Stimulated activated CD8-positive, alpha-beta memory T cell treated with anti-CD3 and anti-CD28 coated beads, Interleukin-4, amount 100 ng/mL, for 1 hour (primary cell): ENCODE measurements around the gene TRIM50.
"Not testable (repeated sequence)": the region's sequence is repeated elsewhere in the genome, so short reads cannot be mapped to it uniquely, and the experiment has no call there.

Experiments
- DNase-seq, 2 donors: peaks; one replicate each; pipeline ENCODE4 v3.0.0-alpha.2; 2020; ENCODE audit warnings: low read depth in 2 of 2, low spot score in 1 of 2

TRIM50 gene

DNA sequence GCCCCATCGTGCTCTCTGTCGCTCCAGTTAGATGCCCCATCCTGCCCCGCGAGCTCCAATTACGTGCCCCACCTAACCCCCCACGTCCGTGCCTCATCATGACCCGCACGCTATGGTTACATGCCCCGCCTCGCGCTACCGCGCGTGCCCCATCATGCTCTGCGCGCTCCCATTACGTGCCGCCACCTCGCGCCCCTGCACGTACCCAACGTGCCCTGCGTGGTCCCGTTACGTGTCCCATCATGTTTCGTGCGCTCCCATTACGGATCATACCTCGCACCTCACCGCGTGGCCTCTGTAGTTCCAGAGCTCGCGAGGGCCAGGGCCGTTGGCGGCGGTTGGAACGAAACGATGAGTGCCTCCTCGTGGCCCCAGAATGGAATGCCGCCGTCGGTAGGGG, at the start of gene TRIM50, which contains the start of gene FKBP6:
TRIM50 (minus strand) TSS at position 161 of the 400 bp plus-strand sequence. CDS start 3,295 bp downstream, outside the sequence.
FKBP6 (plus strand) TSS at position 240 of the 400 bp plus-strand sequence. CDS start 268 bp downstream, outside the sequence.
- not testable (repeated sequence) for DNase-seq

GRCh38 chr7:73376671-73377412, 49.0 kb upstream of the TRIM50 start:
- no peak for DNase-seq

- not testable (repeated sequence) for DNase-seq
Measured at GRCh38 chr7:73376262-73376661, 48.4 kb upstream of the TRIM50 start.

DNA sequence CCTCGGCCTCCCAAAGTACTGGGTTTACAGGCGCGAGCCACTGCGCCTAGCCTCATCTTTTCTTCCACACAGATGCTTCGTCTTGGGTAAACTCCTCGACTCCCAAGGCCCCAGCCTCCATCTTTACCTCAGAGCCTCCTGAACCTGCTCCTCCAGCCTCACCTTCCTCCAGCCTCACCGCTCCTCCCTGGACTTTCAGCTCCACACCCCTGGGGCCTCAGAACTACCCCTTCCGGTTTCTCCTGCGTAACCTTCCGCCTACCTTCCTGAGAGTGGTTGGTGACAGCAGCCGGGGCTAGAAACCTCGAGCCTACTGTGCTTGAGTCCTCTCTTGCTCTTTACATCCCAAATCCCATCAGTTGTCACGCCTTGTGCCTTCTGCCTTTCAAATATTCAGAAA, 45.9 kb upstream of the TRIM50 start:
- DNase-seq = no peak

GRCh38 chr7:73369622-73370021, 41.7 kb upstream of the TRIM50 start:
- no peak for DNase-seq

DNA sequence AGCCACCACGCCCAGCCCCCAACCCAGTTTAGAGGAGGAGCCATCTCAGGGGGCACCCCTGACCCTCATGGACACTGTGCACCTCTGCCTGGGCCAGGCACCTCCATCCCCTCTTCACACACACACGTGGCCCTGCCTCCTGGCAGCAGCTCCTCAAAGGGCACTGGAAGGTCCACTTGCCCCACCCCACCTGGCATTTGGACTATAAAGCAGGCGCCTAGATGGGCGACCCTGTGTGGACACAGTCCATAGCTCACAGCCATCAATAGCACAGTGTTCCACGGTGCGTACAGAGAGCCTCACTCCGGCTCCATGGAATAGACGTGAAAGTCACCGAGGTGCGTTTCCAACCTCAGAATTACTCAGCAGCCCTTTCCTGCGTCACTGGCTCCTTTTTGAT, 41.1 kb upstream of the TRIM50 start:
- DNase-seq = no peak

DNA sequence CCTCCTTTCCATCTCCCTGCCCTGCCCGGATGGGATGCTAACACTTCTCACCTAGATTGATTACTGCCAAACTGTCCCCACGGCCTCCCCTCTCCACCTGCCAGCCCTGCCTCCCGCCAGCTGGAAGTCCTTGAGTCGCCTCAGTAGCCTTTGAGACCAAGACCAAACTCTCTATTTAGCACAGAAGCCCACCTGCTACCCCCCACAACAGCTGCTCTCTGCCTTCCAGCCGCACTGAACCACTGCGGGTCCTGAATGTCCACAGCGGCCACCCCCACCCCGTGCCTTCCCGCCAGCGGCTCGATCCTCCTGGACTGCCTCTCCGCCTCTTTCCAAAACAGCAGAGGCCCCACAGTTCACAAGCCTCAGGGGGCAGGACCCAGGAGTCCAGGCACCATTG, 39.1 kb upstream of the TRIM50 start:
- DNase-seq = no peak

DNA sequence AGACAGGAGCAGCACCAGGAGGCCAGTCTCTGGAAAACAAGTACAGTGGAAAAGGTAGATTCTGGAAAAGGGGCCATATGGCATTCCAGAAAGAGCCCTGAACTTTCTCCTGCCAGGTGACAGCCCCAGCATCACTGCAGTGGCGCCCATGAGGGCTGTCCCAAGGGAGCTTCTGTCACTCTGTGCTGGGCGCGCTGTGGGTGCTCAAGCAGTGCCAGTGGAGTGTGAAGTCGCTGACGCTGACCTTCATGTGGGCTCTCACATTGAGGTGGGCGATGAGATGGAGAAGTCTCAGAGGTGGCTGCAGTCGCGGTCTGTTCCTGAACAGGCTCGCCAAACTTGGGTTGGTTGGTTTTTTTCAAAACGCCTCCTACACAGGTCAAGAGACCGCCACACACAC, 38.2 kb upstream of the TRIM50 start:
- no peak for DNase-seq

- no peak for DNase-seq
Measured at GRCh38 chr7:73364006-73364728, 36.3 kb upstream of the TRIM50 start.

DNA sequence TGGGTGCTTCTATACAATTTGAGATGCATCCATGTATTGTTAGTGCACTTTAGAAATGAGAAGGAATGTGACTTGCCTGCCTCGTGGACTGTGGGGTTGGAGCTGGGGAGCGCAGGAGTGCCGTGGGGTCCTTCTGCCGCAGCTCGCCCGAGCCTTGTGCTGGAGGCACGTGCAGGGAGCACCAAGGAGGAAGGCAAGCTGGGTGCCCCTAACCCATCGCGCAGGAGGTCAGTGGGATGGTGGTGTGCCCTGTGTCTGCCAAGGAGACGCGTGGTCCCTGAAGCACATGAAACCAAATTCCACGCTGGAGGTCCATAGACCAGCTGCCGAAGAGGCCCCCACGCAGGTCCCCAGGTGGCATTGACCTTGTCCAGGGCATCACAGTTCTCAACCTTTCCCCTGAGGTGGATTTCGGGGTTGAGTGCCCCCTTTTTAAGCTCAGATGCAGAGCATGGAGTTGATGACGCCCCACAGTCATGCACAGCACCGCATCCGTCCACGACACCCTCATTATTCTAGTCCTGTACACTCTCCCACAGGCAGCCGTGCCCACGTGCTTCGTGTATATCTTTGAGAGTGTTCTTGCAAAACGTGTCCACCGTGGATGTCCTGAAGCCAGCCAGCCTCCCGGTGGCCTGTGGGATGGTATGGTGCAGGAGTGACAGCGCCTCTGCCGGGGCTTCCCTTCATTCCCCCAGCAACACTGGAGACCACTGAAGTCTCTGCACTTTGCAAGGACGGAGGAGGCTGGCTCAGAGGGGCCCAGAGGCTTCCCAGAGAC, 35.5 kb upstream of the TRIM50 start:
- no peak for DNase-seq

DNA sequence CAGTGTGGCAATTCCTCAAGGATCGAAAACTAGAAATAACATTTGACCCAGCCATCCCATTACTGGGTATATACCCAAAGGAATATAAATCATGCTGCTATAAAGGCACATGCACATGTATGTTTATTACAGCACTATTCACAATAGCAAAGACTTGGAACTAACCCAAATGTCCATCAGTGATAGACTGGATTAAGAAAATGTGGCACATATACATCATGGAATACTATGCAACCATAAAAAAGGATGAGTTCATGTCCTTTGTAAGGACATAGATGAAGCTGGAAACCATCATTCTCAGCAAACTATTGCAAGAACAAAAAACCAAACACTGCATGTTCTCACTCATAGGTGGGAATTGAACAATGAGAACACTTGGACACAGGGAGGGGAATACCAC, 32.7 kb upstream of the TRIM50 start:
- not testable (repeated sequence) for DNase-seq

DNA sequence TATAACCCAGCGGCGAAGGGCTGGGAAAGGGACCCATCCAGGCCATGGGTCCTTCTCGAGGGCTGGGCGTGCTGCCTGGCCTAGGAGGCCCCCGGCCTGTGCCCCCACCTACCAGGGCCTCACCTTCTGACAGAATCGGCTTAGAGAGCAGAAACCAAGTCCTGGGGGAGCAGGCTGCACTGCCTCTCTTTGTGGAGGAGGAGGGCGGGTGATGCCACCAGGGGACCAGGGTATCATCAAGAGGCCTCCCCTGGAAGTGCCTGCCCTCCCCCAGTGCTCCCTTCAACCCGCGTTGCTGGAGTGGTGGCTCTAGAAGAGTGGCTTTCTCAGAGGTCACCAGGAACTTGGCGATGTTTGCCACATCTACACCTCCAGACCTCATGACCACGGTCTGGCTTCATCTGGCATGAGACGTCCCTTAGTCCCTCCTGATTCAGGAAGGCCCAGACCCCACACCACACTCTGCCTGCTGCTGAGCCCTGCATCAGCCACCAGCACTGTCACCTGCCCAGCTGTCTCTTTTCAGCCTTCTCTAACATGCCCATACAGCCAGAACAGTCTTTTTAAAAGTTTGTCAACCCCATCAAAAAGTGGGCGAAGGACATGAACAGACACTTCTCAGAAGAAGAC, 32.0 kb upstream of the TRIM50 start:
- DNase-seq = no peak

DNA sequence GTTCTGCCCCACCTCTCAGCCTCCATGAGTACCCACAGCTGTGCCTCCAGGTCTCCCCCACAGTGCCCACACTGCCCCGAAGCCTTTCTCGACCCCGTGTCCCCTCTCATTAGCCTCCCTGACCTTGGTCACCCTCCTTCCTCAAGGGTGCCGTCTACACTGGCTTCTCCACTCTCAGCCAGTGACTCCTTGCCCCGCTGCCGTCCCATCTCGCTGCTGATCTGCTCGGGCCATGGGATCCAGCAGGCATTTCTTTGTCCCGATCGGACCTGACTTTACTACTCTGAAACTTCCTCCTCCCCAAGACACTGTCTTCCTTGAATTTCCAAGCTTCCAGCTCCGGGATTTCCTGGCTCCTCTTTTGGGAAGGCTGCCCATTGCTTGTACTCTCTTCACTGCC, 31.4 kb upstream of the TRIM50 start:
- DNase-seq = no peak

DNA sequence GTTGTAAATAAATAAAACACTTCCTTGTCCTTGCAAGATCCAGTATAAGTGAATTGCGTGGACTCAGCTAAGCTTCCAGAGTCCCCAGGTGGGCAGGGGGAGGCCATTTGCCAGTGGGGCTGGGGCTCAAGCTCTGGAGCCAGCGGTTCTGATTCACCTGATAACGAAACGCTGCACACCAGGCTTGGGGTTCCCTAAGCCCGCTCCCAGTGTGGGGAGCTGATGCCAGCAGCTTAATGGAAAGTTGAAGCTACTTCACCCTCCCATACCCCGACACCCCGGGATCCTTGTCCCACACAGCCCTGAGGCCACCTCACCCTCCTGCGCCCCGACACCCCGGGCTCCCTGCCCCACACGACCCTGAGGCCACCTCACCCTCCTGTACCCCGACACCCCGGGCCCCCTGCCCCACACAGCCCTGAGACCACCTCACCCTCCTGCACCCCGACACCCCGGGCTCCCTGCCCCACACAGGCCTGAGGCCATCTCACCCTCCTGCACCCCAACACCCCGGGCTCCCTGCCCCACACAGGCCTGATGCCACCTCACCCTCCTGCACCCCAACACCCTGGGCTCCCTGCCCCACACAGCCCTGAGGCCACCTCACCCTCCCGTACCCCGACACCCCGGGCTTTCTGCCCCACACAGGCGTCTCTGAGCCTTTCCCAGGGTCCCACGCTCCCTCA, 30.9 kb upstream of the TRIM50 start:
- DNase-seq = no peak

DNA sequence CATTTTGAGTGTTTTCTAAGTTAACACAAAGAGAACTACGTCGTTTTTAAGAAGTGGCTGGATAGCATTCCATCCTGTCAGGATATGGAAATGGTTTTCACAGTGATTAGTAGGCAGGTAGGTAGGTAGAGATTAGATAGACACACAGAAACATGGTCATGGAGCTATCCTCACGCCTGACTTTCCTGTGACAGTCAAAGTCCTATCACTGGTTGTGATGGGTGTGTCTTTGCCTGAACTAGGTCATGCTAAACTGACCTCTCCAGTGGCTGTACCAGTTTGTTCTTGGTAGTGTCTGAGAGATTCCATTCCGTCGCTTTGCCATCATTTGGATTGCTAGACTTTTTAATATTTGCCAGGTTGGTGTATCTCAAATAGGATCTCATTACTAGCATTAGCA, 28.3 kb upstream of the TRIM50 start:
- DNase-seq = no peak

DNA sequence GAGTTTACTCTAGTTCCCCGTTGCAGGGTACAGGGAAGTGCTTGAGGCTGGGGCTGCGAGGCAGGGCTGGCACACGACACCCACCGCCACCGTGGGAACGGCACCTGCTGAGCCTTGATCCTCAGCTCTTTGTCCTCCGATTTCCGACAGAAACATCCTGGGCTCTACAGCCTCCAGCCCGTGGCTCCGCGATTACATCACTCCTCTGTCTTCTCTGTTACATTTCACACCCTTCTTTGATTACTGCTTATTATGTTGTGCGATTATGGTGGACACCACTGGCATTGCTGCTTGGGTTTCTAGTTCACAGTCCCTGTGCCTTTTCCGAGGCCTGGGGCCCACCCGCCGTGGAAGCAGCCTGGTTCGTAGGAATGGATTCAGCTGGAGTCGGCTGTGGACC, 26.9 kb upstream of the TRIM50 start:
- no peak for DNase-seq

GRCh38 chr7:73354196-73354595, 26.3 kb upstream of the TRIM50 start:
- DNase-seq = no peak

GRCh38 chr7:73353243-73353642, 25.4 kb upstream of the TRIM50 start:
- DNase-seq = no peak

DNA sequence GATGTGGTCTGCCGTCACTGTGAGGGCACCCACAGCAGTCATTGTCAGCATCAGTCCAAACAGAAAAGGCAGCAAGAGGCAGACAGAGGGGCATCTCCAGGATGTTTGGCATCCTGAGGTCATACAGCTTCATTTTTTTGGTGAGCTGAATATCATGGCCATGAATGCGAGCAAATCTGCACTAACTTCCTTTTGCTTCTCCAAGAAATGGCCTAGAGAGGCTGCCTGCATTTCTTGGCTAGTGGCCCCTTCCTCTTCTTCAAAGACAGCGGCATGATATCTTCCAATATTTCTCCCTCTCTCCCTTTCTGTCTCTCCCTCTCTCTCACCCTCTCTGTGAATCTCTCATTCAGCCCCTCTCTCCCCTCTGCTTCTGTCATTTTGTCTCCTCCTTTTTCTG, 24.9 kb upstream of the TRIM50 start:
- no peak for DNase-seq

DNA sequence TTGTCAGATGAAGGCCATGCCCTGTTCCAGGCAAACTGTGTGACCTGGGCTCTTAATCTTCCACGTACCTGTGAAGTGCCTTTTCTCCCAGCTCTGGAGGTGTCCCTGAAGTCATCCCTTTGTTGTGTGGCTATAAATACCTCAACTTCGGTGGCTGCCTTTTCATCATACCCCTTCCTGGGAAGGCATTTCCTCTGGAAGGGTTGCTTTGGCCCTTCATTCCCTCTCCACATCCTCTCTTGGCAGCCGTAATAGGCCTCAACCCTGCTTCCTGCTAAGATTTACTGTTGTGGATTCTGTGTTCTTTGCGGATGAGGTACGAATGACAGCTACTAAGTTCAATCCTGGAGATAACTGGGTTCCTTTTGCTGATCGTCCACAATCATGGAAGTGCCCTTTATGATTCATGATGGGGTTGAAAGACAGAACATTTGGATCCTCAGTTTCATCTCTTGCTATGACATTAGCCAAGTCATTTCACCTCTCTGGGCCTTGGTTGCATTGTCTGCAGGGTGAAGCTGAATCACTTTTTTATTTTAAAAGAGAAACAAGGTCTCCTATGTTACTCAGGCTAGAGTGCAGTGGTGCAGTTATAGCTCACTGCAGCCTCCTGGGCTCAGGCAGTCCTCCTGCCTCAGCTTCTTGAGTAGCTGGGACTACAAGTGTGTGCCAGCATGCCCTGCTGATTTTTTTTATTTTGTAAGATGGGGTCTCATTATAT, 23.7 kb upstream of the TRIM50 start:
- DNase-seq = no peak
